Endothelial cell of umbilical vein (primary cell): ENCODE measurements around the gene TSPAN1.

Experiments used
- EZH2 ChIP-seq: IDR thresholded peaks from 2 replicates; pipeline ENCODE4 v1.6.1; 2012; ENCODE audit warnings: borderline replicate concordance, low read depth, mild to moderate bottlenecking, moderate library complexity, low read length, inconsistent platforms; ENCODE audit not compliant: severe bottlenecking
- FOS ChIP-seq: IDR thresholded peaks from 2 replicates; pipeline ENCODE4 v1.6.1; 2011; ENCODE audit warnings: mild to moderate bottlenecking, low read length, moderate library complexity, borderline replicate concordance; ENCODE audit not compliant: insufficient read depth
- GATA2 ChIP-seq: IDR thresholded peaks from 2 replicates; pipeline ENCODE4 v1.7.0; 2011; ENCODE audit warnings: low read depth, mild to moderate bottlenecking, moderate library complexity, mixed read lengths, low read length; ENCODE audit not compliant: insufficient read length, insufficient read depth
- JUN ChIP-seq: IDR thresholded peaks from 2 replicates; pipeline ENCODE4 v1.6.1; 2011; ENCODE audit warnings: borderline replicate concordance, low read depth; ENCODE audit not compliant: insufficient read length, insufficient read depth
- MYC ChIP-seq: IDR thresholded peaks from one replicate; pipeline ENCODE4 v1.6.1; 2011; ENCODE audit warnings: mild to moderate bottlenecking, low read depth, low read length
- POLR2A ChIP-seq: IDR thresholded peaks from 2 replicates; pipeline ENCODE4 v1.6.1; 2012; ENCODE audit warnings: low read depth, mild to moderate bottlenecking, control low read depth, low read length
- POLR2AphosphoS5 ChIP-seq: IDR thresholded peaks from 2 replicates; pipeline ENCODE4 v1.6.1; 2012; ENCODE audit warnings: low read depth, mild to moderate bottlenecking, control low read depth, low read length, moderate library complexity; ENCODE audit not compliant: insufficient read depth
- TF ChIP-seq, protein P1 (sequence below), 2 donors: IDR thresholded peaks; 1 replicate in 1 of 2; 2 replicates in 1 of 2; pipeline ENCODE4 v1.5.1; 2011; ENCODE audit warnings: low read length in 2 of 2, mild to moderate bottlenecking in 2 of 2, moderate library complexity in 2 of 2, control low read depth in 1 of 2, inconsistent platforms in 1 of 2, low read depth in 1 of 2; ENCODE audit not compliant: insufficient read depth in 1 of 2; ENCODE audit errors: extremely low read depth in 1 of 2
- TF ChIP-seq, protein P2 (sequence below): IDR thresholded peaks from 2 replicates; pipeline ENCODE4 v1.6.1; 2011; ENCODE audit not compliant: insufficient read depth, insufficient read length

DNA sequence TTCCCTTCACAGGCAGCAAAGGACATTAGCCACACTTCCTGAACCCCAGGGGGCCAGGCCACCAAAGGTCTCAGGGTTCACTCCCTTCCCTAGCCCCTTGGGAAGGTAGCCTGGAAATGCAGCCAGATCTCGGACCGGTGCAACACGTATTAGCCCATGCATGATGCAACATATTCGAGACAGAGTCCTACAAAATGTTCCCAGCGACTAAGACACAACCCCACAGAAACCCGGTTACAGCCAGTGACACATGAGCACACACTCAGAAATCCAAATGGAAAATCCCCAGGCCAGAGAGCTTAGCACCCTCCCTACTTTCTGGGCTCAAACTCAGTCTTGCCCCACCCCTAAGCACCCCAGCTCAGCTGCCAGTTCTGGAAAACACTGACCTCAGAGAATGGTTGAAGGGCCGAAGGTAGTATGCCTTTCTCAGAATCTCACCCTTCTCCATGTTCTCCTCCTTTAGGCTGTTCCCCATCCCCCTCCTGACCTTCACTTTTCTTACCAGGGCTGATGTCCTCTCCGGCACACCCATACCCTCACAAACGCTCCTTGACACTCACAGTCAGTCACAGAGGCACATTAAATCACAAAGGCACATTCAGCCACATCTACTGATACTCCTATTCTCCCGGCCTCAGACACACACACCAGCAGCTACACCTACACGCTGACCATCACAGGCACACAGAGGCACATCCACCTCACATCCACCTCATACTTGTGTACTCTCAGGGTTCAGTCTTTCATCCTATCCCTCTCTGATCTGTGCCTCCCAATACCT, at the start of gene TSPAN1:
- TF ChIP-seq EZH2 (no peak), POLR2AphosphoS5 (no peak), GATA2 (no peak), JUN (no peak), POLR2A (no peak), FOS (no peak), MYC (no peak)
- TF ChIP-seq, protein P1, sequence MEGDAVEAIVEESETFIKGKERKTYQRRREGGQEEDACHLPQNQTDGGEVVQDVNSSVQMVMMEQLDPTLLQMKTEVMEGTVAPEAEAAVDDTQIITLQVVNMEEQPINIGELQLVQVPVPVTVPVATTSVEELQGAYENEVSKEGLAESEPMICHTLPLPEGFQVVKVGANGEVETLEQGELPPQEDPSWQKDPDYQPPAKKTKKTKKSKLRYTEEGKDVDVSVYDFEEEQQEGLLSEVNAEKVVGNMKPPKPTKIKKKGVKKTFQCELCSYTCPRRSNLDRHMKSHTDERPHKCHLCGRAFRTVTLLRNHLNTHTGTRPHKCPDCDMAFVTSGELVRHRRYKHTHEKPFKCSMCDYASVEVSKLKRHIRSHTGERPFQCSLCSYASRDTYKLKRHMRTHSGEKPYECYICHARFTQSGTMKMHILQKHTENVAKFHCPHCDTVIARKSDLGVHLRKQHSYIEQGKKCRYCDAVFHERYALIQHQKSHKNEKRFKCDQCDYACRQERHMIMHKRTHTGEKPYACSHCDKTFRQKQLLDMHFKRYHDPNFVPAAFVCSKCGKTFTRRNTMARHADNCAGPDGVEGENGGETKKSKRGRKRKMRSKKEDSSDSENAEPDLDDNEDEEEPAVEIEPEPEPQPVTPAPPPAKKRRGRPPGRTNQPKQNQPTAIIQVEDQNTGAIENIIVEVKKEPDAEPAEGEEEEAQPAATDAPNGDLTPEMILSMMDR (IDR thresholded peaks at IDR 0.05; ENCODE audit: extremely low read depth in 1 of 2, insufficient read depth in 1 of 2, low read depth in 1 of 2, low read length in 2 of 2): no peak
- TF ChIP-seq, protein P2, sequence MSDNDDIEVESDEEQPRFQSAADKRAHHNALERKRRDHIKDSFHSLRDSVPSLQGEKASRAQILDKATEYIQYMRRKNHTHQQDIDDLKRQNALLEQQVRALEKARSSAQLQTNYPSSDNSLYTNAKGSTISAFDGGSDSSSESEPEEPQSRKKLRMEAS: no peak
